Hepatic stellate cell (primary cell): ENCODE measurements around the gene DICER1.
A peak's percentile ranks its signal among the peaks of the same experiment; 100 is the strongest.

Experiments
- DNase-seq: peaks from one replicate; pipeline ENCODE4 v3.0.0; 2011; ENCODE audit warnings: low spot score

Gene DICER1

GRCh38 chr14:95125221-95125620 lies 32.1 kb downstream of the DICER1 start:
- DNase-seq, result no peak

- no peak for DNase-seq
These were observed 33.3 kb downstream of the DICER1 start for GRCh38 chr14:95123891-95124579.

- no peak for DNase-seq
These were observed 34.7 kb downstream of the DICER1 start for GRCh38 chr14:95122621-95122945.

- DNase-seq, result no peak
These were observed 35.3 kb downstream of the DICER1 start for GRCh38 chr14:95121911-95122620.

- no peak for DNase-seq
These were observed 38.0 kb downstream of the DICER1 start for GRCh38 chr14:95119336-95119735.

GRCh38 chr14:95117937-95118721 lies 39.2 kb downstream of the DICER1 start:
- DNase-seq, result no peak

GRCh38 chr14:95113476-95113875 lies 43.9 kb downstream of the DICER1 start:
- DNase-seq, result no peak

- no peak for DNase-seq
These were observed 45.7 kb downstream of the DICER1 start for GRCh38 chr14:95111507-95112164.

- no peak for DNase-seq
These were observed 47.2 kb downstream of the DICER1 start for GRCh38 chr14:95110178-95110577.

- DNase-seq, result no peak
These were observed 49.6 kb downstream of the DICER1 start for GRCh38 chr14:95107711-95108110.

GRCh38 chr14:95106971-95107370 lies 50.4 kb downstream of the DICER1 start:
- DNase-seq, result no peak

GRCh38 chr14:95104911-95105310 lies 52.4 kb downstream of the DICER1 start:
- no peak for DNase-seq

GRCh38 chr14:95102680-95103044 lies 54.7 kb downstream of the DICER1 start:
- DNase-seq, result no peak

GRCh38 chr14:95101736-95102679 lies 55.3 kb downstream of the DICER1 start:
- DNase-seq, result no peak

GRCh38 chr14:95098984-95099599 lies 58.2 kb downstream of the DICER1 start:
- DNase-seq, result peak; percentile 42

GRCh38 chr14:95097385-95097784 lies 59.9 kb downstream of the DICER1 start:
- DNase-seq, result no peak

GRCh38 chr14:95096476-95096875 lies 60.9 kb downstream of the DICER1 start:
- no peak for DNase-seq

GRCh38 chr14:95095996-95096395 lies 61.3 kb downstream of the DICER1 start:
- no peak for DNase-seq

GRCh38 chr14:95092723-95093122 lies 64.6 kb downstream of the DICER1 start:
- no peak for DNase-seq

- no peak for DNase-seq
These were observed 65.7 kb downstream of the DICER1 start for GRCh38 chr14:95091581-95091980.

- DNase-seq, result no peak
These were observed 68.7 kb downstream of the DICER1 start for GRCh38 chr14:95088665-95089064.
